GM21515 (cell line): ENCODE results near the gene RALY.
"Not testable (repeated sequence)": the region's sequence is repeated elsewhere in the genome, so short reads cannot be mapped to it uniquely, and the experiment has no call there.

ENCODE experiments used
- ATAC-seq: cut with Tn5 transposase; IDR thresholded peaks from one replicate; pipeline ENCODE4 v1.9.1; 2021; ENCODE audit not compliant: unreplicated experiment

The RALY gene

GRCh38 chr20:34015401-34016335, 22.0 kb downstream of the RALY start:
- no peak for ATAC-seq

GRCh38 chr20:34016736-34017135, 23.0 kb downstream of the RALY start:
- ATAC-seq: no peak

GRCh38 chr20:34017610-34018009, 23.9 kb downstream of the RALY start:
- ATAC-seq: no peak

- ATAC-seq: no peak
Observed at GRCh38 chr20:34018166-34018565, 24.5 kb downstream of the RALY start.

- ATAC-seq: no peak
Observed at GRCh38 chr20:34022151-34022838, 28.6 kb downstream of the RALY start.

GRCh38 chr20:34022839-34023234, 29.1 kb downstream of the RALY start:
- ATAC-seq: no peak

GRCh38 chr20:34023937-34024722, 30.4 kb downstream of the RALY start:
- no peak for ATAC-seq

GRCh38 chr20:34024723-34025351, 31.1 kb downstream of the RALY start:
- ATAC-seq: no peak

- ATAC-seq: not testable (repeated sequence)
Observed at GRCh38 chr20:34028013-34028412, 34.3 kb downstream of the RALY start.

- no peak for ATAC-seq
Observed at GRCh38 chr20:34029415-34029814, 35.7 kb downstream of the RALY start.

- no peak for ATAC-seq
Observed at GRCh38 chr20:34030456-34030855, 36.7 kb downstream of the RALY start.

GRCh38 chr20:34033903-34034302, 40.2 kb downstream of the RALY start:
- no peak for ATAC-seq

GRCh38 chr20:34037121-34037520, 43.4 kb downstream of the RALY start:
- ATAC-seq: no peak

GRCh38 chr20:34037767-34038166, 44.1 kb downstream of the RALY start:
- no peak for ATAC-seq

GRCh38 chr20:34040300-34040995, 46.7 kb downstream of the RALY start:
- no peak for ATAC-seq

- ATAC-seq: no peak
Observed at GRCh38 chr20:34041226-34041625, 47.5 kb downstream of the RALY start.

GRCh38 chr20:34042262-34042661, 48.6 kb downstream of the RALY start:
- ATAC-seq: no peak

GRCh38 chr20:34043025-34043424, 49.3 kb downstream of the RALY start:
- ATAC-seq: no peak

GRCh38 chr20:34045294-34045693, 51.6 kb downstream of the RALY start:
- ATAC-seq: no peak
